ENCODE results near the gene ZBTB48.
"Not testable (repeated sequence)": the region's sequence is repeated elsewhere in the genome, so short reads cannot be mapped to it uniquely, and the experiment has no call there.

ZBTB48 gene

GRCh38 chr1:6596886-6597776 is 17.3 kb downstream of the ZBTB48 start:
- peaks cover 54% of the 10 kb centered on the region for H3K36me3 Mint-ChIP-seq (ENCODE audit: insufficient read depth)
- DNase-seq (ENCODE audit: low spot score in 2 of 2) (no peak), ATAC-seq (replicated peaks; ENCODE audit: extremely low read depth, poor library complexity, severe bottlenecking) (no peak)
- H3K27me3 Mint-ChIP-seq: no peaks in the 10 kb centered on the region
- no peak overlapping the region for H3K27ac Mint-ChIP-seq (ENCODE audit: low read depth)
- no peak overlapping the region for H3K4me3 Mint-ChIP-seq
- H3K4me1 Mint-ChIP-seq: peaks cover 37% of the 10 kb centered on the region
- no peaks in the 10 kb centered on the region for H3K9me3 Mint-ChIP-seq

GRCh38 chr1:6597777-6598131 is 18.0 kb downstream of the ZBTB48 start:
- H3K36me3 Mint-ChIP-seq (ENCODE audit: insufficient read depth): peaks cover 52% of the 10 kb centered on the region

GRCh38 chr1:6599141-6599975 is 19.6 kb downstream of the ZBTB48 start:
- ATAC-seq (replicated peaks; ENCODE audit: extremely low read depth, poor library complexity, severe bottlenecking) (peak; percentile 14), DNase-seq (ENCODE audit: low spot score in 2 of 2) (no peak)
- peak overlapping the region; percentile 93 for H3K27ac Mint-ChIP-seq (ENCODE audit: low read depth)
- peak overlapping the region; percentile 97 for H3K4me3 Mint-ChIP-seq
- peaks cover 50% of the 10 kb centered on the region for H3K36me3 Mint-ChIP-seq (ENCODE audit: insufficient read depth)
- H3K9me3 Mint-ChIP-seq: no peaks in the 10 kb centered on the region
- no peaks in the 10 kb centered on the region for H3K27me3 Mint-ChIP-seq
- peaks cover 37% of the 10 kb centered on the region for H3K4me1 Mint-ChIP-seq

More at GRCh38 chr1:6597777-6598131, 18.0 kb downstream of the ZBTB48 start:
- no peak overlapping the region for H3K27ac Mint-ChIP-seq (ENCODE audit: low read depth)
- ATAC-seq (replicated peaks; ENCODE audit: extremely low read depth, poor library complexity, severe bottlenecking) (no peak), DNase-seq (ENCODE audit: low spot score in 2 of 2) (no peak)
- no peaks in the 10 kb centered on the region for H3K9me3 Mint-ChIP-seq
- no peaks in the 10 kb centered on the region for H3K27me3 Mint-ChIP-seq
- no peak overlapping the region for H3K4me3 Mint-ChIP-seq
- H3K4me1 Mint-ChIP-seq: peaks cover 37% of the 10 kb centered on the region

- peak overlapping the region; percentile 93 for H3K27ac Mint-ChIP-seq (ENCODE audit: low read depth)
- ATAC-seq (replicated peaks; ENCODE audit: extremely low read depth, poor library complexity, severe bottlenecking); H3K9me3 Mint-ChIP-seq; H3K27me3 Mint-ChIP-seq; DNase-seq (ENCODE audit: low spot score in 2 of 2): not testable (repeated sequence)
- peak overlapping the region; percentile 97 for H3K4me3 Mint-ChIP-seq
- peaks cover 36% of the 10 kb centered on the region for H3K4me1 Mint-ChIP-seq
- H3K36me3 Mint-ChIP-seq (ENCODE audit: insufficient read depth): peaks cover 49% of the 10 kb centered on the region
Measured at GRCh38 chr1:6599991-6600390, 20.2 kb downstream of the ZBTB48 start.

- no peak for ATAC-seq (replicated peaks; ENCODE audit: extremely low read depth, poor library complexity, severe bottlenecking)
- Mint-ChIP-seq H3K36me3 (ENCODE audit: insufficient read depth) (peaks cover 46% of the 10 kb centered on the region), H3K4me3 (peak overlapping the region; percentile 97), H3K27me3 (no peaks in the 10 kb centered on the region), H3K4me1 (peaks cover 30% of the 10 kb centered on the region), H3K27ac (ENCODE audit: low read depth) (peak overlapping the region; percentile 93), H3K9me3 (no peaks in the 10 kb centered on the region)
- DNase-seq (ENCODE audit: low spot score in 2 of 2): no peak
Measured at GRCh38 chr1:6600410-6601048, 20.7 kb downstream of the ZBTB48 start.

- DNase-seq (ENCODE audit: low spot score in 2 of 2) (peak in 1 of 2 donors; percentile 58), ATAC-seq (replicated peaks; ENCODE audit: extremely low read depth, poor library complexity, severe bottlenecking) (peak; percentile 45)
- peaks cover 39% of the 10 kb centered on the region for H3K36me3 Mint-ChIP-seq (ENCODE audit: insufficient read depth)
- peak overlapping the region; percentile 93 for H3K27ac Mint-ChIP-seq (ENCODE audit: low read depth)
- H3K9me3 Mint-ChIP-seq: no peaks in the 10 kb centered on the region
- no peaks in the 10 kb centered on the region for H3K27me3 Mint-ChIP-seq
- peak overlapping the region; percentile 97 for H3K4me3 Mint-ChIP-seq
- H3K4me1 Mint-ChIP-seq: peaks cover 24% of the 10 kb centered on the region
Measured at GRCh38 chr1:6601049-6601922, 21.5 kb downstream of the ZBTB48 start.

GRCh38 chr1:6601923-6602668 is 22.3 kb downstream of the ZBTB48 start:
- Mint-ChIP-seq H3K4me1 (peaks cover 24% of the 10 kb centered on the region), H3K9me3 (no peaks in the 10 kb centered on the region), H3K27me3 (no peaks in the 10 kb centered on the region), H3K27ac (ENCODE audit: low read depth) (no peak overlapping the region), H3K4me3 (peak overlapping the region; percentile 97), H3K36me3 (ENCODE audit: insufficient read depth) (peaks cover 32% of the 10 kb centered on the region)
- ATAC-seq (replicated peaks; ENCODE audit: extremely low read depth, poor library complexity, severe bottlenecking) (peak; percentile 20), DNase-seq (ENCODE audit: low spot score in 2 of 2) (no peak)

GRCh38 chr1:6602669-6603237 is 23.0 kb downstream of the ZBTB48 start, which contains the start of gene KLHL21:
KLHL21 (minus strand) TSS chr1:6602869; CDS start chr1:6602817, 52 bp downstream.
- Mint-ChIP-seq H3K4me3 (peak within 1 kb of the TSS; percentile 97), H3K27ac (ENCODE audit: low read depth) (peak within 1 kb of the TSS; percentile 93), H3K36me3 (ENCODE audit: insufficient read depth) (peaks cover 29% of the 10 kb centered on the region), H3K9me3 (no peaks in the 10 kb centered on the region), H3K4me1 (peaks cover 24% of the 10 kb centered on the region), H3K27me3 (no peaks in the 10 kb centered on the region)
- ATAC-seq (replicated peaks; ENCODE audit: extremely low read depth, poor library complexity, severe bottlenecking): peak; percentile 61
- peak; percentile 61 to 72 for DNase-seq (ENCODE audit: low spot score in 2 of 2)

GRCh38 chr1:6603238-6603914 is 23.6 kb downstream of the ZBTB48 start:
- Mint-ChIP-seq H3K27me3 (no peaks in the 10 kb centered on the region), H3K4me1 (peaks cover 24% of the 10 kb centered on the region), H3K4me3 (peak overlapping the region; percentile 97), H3K36me3 (ENCODE audit: insufficient read depth) (peaks cover 27% of the 10 kb centered on the region), H3K27ac (ENCODE audit: low read depth) (peak overlapping the region; percentile 87), H3K9me3 (no peaks in the 10 kb centered on the region)
- ATAC-seq (replicated peaks; ENCODE audit: extremely low read depth, poor library complexity, severe bottlenecking): peak; percentile 49
- peak; percentile 52 to 56 for DNase-seq (ENCODE audit: low spot score in 2 of 2)

GRCh38 chr1:6603915-6604558 is 24.2 kb downstream of the ZBTB48 start:
- Mint-ChIP-seq H3K4me1 (peaks cover 22% of the 10 kb centered on the region), H3K4me3 (peak overlapping the region; percentile 97), H3K36me3 (ENCODE audit: insufficient read depth) (peaks cover 20% of the 10 kb centered on the region), H3K27ac (ENCODE audit: low read depth) (peak overlapping the region; percentile 87), H3K27me3 (no peaks in the 10 kb centered on the region), H3K9me3 (no peaks in the 10 kb centered on the region)
- ATAC-seq (replicated peaks; ENCODE audit: extremely low read depth, poor library complexity, severe bottlenecking): no peak
- no peak for DNase-seq (ENCODE audit: low spot score in 2 of 2)
